Vagina (tissue), 2 donors: ENCODE data around the gene CPNE6. TPM values are rescaled to one million over a fixed set of nuclear protein-coding genes. Genes with fewer than 3 reads are reported as not detected.

Experiments used
- DNase-seq, 2 donors: peaks; one replicate each; pipeline ENCODE4 v3.0.0-alpha.2; 2017; ENCODE audit errors: extremely low spot score in 2 of 2
- H3K27ac ChIP-seq: fragments of 200-600 bp; sonication (generic); one replicate; pipeline ENCODE4 v1.5.1; 2019
- H3K27me3 ChIP-seq: fragments of 200-600 bp; sonication (generic); one replicate; pipeline ENCODE4 v1.5.1; 2019
- H3K36me3 ChIP-seq, 2 donors: fragments of 200-600 bp; sonication (generic); one replicate each; pipeline ENCODE4 v1.5.1; 2017 to 2019
- H3K4me1 ChIP-seq: fragments of 200-600 bp; sonication (generic); one replicate; pipeline ENCODE4 v1.5.1; 2019
- H3K4me3 ChIP-seq, 2 donors: fragments of 200-600 bp; sonication (generic); 1 replicate in 1 of 2; 2 replicates in 1 of 2; pipeline ENCODE4 v1.5.1; 2016 to 2019
- H3K9me3 ChIP-seq: fragments of 200-600 bp; sonication (generic); one replicate; pipeline ENCODE4 v1.5.1; 2019
- CTCF ChIP-seq, 3 experiments: fragments of 450-650 bp in 2 of 3; fragments of 200-600 bp in 1 of 3; sonication (generic) in 1 of 3; IDR thresholded peaks; one replicate each; pipeline ENCODE4 v1.5.1; 2017 to 2019; ENCODE audit warnings: antibody characterized with exemption in 3 of 3, mild to moderate bottlenecking in 2 of 3, moderate library complexity in 2 of 3
- POLR2A ChIP-seq, 2 donors: fragments of 450-650 bp; IDR thresholded peaks; one replicate each; pipeline ENCODE4 v1.6.1; 2017; ENCODE audit warnings: antibody characterized with exemption in 2 of 2, mild to moderate bottlenecking in 2 of 2, moderate library complexity in 2 of 2
- POLR2AphosphoS5 ChIP-seq, 2 donors: sonication (generic); formaldehyde crosslinking; IDR thresholded peaks; one replicate each; pipeline ENCODE4 v1.9.0; 2017; ENCODE audit warnings: antibody characterized with exemption in 2 of 2, mild to moderate bottlenecking in 2 of 2, low read depth in 1 of 2; ENCODE audit not compliant: insufficient read depth in 1 of 2
- intact Hi-C: fragments of 100-400 bp; cut with DNase I; formaldehyde crosslinking; loops from one replicate; pipeline ENCODE4 v1.15.1; 2023
- total RNA-seq: library from RNA; depleted of rRNA; stranded (reverse); fragments of >200 nt; gene quantifications from one replicate; pipeline ENCODE4 v1.2.3, GENCODE V29; 2016

The CPNE6 gene
- total RNA-seq, 1 donor from 2014 or later: not detected

DNA sequence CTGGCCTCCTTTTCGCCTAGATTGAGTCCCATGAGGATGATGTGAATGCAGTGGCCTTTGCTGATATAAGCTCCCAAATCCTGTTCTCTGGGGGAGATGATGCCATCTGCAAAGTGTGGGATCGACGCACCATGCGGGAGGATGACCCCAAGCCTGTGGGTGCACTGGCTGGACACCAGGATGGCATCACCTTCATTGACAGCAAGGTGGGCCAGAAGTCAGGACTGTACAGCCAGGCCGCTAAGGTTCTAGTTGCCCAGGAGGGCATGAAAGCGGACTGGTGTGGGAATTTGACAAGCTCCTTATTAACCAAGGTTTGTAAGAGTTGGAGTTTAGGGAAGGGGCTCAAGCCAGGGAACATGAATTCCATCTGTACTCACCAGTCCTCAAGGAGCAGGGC lies 48.3 kb downstream of the CPNE6 start:
- TF ChIP-seq POLR2AphosphoS5 (IDR thresholded peaks at IDR 0.05; ENCODE audit: insufficient read depth in 1 of 2, low read depth in 1 of 2): no peak
- Histone ChIP-seq H3K36me3 (peaks cover 0 to 63% of the 10 kb centered on the region in 2 donors), H3K4me3 (no peak overlapping the region), H3K27ac (no peak overlapping the region), H3K9me3 (no peaks in the 10 kb centered on the region), H3K27me3 (no peaks in the 10 kb centered on the region), H3K4me1 (peaks cover 19% of the 10 kb centered on the region)
- DNase-seq: no peak
- intact Hi-C loops: no loop called here

DNA sequence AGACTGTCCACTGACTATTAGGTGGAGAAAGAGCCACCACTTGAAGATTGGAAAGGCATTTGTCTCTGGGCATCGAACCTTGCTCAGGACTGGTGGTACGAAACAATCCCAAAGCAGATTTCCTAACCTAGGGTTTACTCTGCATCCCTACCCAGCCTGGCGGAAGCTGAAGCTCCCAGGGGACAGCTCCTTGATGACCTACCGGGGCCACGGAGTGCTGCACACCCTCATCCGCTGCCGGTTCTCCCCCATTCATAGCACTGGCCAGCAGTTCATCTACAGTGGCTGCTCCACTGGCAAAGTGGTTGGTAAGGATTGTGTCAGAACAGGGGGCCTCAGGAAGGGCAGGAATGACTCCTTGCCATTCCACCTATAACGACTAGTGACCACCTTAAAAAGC lies 49.8 kb downstream of the CPNE6 start:
- Histone ChIP-seq H3K27me3 (no peaks in the 10 kb centered on the region), H3K36me3 (peaks cover 0 to 63% of the 10 kb centered on the region in 2 donors), H3K27ac (no peak overlapping the region), H3K4me1 (peaks cover 9% of the 10 kb centered on the region), H3K9me3 (no peaks in the 10 kb centered on the region), H3K4me3 (no peak overlapping the region)
- intact Hi-C loops: no loop called here
- TF ChIP-seq POLR2AphosphoS5 (IDR thresholded peaks at IDR 0.05; ENCODE audit: insufficient read depth in 1 of 2, low read depth in 1 of 2) (no peak), POLR2A (IDR thresholded peaks at IDR 0.05) (no peak), CTCF (IDR thresholded peaks at IDR 0.05) (no peak)
- no peak for DNase-seq

DNA sequence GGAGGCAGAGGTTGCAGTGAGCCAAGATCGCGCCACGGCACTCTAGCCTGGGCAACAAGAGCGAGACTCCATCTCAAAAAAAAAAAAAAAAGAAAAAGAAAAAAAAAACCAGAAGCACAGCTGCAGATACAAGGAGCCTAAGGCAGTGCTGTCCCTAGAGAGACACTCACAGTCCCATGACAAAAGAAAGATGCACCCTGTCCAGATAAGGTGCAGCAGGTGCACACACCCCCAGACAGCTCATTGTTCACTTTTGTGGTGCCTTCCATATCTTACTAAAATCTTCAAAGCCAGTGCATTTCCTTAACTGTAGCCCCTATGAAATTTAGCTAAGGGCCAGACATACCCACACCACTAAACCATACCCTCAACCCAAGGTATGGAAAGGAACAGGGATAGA lies 51.1 kb downstream of the CPNE6 start:
- peaks cover 0 to 56% of the 10 kb centered on the region in 2 donors for H3K36me3 ChIP-seq
- no peak for DNase-seq
- H3K27me3 ChIP-seq: no peaks in the 10 kb centered on the region
- no peaks in the 10 kb centered on the region for H3K4me1 ChIP-seq
- H3K4me3 ChIP-seq: no peak overlapping the region
- TF ChIP-seq CTCF (IDR thresholded peaks at IDR 0.05): no peak
- TF ChIP-seq POLR2AphosphoS5 (IDR thresholded peaks at IDR 0.05; ENCODE audit: insufficient read depth in 1 of 2, low read depth in 1 of 2): no peak
- TF ChIP-seq POLR2A (IDR thresholded peaks at IDR 0.05): no peak
- no peak overlapping the region for H3K27ac ChIP-seq
- H3K9me3 ChIP-seq: no peaks in the 10 kb centered on the region
- intact Hi-C loops: no loop called here

DNA sequence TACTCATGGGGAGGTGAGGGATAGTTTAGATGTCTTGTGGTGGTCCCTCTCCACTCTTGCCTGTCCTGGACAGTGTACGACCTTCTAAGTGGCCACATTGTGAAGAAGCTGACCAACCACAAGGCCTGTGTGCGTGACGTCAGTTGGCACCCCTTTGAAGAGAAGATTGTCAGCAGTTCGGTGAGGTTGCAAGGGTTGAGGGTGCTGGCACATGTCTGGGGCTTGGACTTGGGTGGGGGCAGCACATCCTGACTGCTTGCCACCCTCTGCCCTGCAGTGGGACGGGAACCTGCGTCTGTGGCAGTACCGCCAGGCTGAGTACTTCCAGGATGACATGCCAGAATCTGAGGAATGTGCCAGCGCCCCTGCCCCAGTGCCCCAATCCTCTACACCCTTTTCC lies 51.5 kb downstream of the CPNE6 start:
- H3K27ac ChIP-seq: no peak overlapping the region
- TF ChIP-seq POLR2A (IDR thresholded peaks at IDR 0.05) (no peak), POLR2AphosphoS5 (IDR thresholded peaks at IDR 0.05; ENCODE audit: insufficient read depth in 1 of 2, low read depth in 1 of 2) (no peak), CTCF (IDR thresholded peaks at IDR 0.05) (no peak)
- intact Hi-C loops: no loop called here
- no peak overlapping the region for H3K4me3 ChIP-seq
- no peaks in the 10 kb centered on the region for H3K4me1 ChIP-seq
- H3K27me3 ChIP-seq: no peaks in the 10 kb centered on the region
- peaks cover 0 to 51% of the 10 kb centered on the region in 2 donors for H3K36me3 ChIP-seq
- no peak for DNase-seq
- no peaks in the 10 kb centered on the region for H3K9me3 ChIP-seq

DNA sequence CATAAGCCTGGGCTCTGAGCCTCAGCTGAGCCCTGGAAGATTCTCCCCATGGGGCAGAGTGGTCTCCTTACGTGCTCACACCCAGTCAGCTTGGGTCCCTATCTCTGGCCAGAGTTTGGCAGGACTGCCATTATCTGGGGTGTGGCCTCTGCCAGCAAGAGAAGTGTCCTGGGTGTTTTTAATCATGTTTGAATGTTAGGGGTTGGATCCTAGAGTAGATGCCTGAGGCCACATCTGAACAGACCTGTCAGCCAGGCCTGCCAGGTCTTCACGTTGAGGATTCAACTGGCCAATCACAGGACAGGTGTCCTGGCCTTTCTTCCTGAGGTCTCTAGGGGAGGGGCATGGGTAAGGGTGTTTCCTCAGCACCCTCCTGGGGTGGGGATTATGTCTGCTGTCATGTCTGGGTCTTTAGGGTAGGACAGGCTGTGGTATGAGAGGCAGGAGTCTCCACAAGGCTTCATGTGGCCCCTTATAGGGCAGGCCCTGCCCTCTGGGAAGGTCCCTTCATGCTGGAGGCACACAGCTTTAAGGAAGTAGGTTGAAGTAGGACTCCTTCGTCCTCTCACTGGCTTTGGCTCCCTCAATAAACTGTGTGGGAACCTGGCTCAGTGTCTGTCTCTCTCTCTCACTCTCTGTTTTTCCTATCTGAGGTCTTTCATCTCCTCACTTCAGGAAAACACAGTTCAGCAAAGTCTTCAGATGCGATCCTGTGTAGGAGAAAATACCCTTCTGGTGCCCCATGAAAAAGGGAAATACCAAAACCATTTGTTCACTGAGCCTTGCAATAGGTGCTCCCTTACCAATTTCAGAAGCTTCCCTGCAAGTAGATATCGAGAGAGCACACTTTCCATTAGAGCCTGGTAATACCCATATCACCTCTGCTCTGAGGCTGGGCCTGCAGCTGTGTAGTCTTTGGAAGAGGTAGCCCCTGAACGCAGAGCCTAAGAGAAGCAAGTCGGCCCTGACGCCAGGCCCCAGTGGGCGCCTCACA lies 52.4 kb downstream of the CPNE6 start:
- intact Hi-C loops: no loop called here
- no peak overlapping the region for H3K4me3 ChIP-seq
- DNase-seq: no peak
- H3K4me1 ChIP-seq: no peaks in the 10 kb centered on the region
- H3K27me3 ChIP-seq: no peaks in the 10 kb centered on the region
- H3K36me3 ChIP-seq: peaks cover 0 to 43% of the 10 kb centered on the region in 2 donors
- no peak overlapping the region for H3K27ac ChIP-seq
- H3K9me3 ChIP-seq: no peaks in the 10 kb centered on the region
- TF ChIP-seq POLR2AphosphoS5 (IDR thresholded peaks at IDR 0.05; ENCODE audit: insufficient read depth in 1 of 2, low read depth in 1 of 2): no peak
- no peak for TF ChIP-seq POLR2A (IDR thresholded peaks at IDR 0.05)
- TF ChIP-seq CTCF (IDR thresholded peaks at IDR 0.05): no peak
